Measurements from ENCODE around the gene SARNP.

DNA sequence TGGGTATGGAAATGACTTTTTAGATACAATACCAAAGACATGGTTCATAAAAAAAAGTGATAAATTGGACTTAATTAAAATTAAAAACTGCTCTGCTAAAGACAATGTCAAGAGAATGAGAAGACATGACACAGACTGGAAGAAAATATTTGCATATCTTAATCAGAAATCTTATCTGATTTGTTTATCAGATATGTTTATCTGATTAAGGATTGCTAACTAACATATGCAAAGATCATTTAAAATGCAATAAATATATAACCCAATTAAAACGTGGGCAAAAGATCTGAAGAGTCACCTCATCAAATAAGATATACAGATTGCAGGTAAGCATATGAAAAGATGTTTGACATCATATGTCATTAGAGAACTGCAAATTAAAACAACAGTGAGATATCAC is 35.2 kb upstream of the SARNP start:
- TF ChIP-seq, protein P1, sequence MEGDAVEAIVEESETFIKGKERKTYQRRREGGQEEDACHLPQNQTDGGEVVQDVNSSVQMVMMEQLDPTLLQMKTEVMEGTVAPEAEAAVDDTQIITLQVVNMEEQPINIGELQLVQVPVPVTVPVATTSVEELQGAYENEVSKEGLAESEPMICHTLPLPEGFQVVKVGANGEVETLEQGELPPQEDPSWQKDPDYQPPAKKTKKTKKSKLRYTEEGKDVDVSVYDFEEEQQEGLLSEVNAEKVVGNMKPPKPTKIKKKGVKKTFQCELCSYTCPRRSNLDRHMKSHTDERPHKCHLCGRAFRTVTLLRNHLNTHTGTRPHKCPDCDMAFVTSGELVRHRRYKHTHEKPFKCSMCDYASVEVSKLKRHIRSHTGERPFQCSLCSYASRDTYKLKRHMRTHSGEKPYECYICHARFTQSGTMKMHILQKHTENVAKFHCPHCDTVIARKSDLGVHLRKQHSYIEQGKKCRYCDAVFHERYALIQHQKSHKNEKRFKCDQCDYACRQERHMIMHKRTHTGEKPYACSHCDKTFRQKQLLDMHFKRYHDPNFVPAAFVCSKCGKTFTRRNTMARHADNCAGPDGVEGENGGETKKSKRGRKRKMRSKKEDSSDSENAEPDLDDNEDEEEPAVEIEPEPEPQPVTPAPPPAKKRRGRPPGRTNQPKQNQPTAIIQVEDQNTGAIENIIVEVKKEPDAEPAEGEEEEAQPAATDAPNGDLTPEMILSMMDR (IDR thresholded peaks at IDR 0.05; ENCODE audit: borderline replicate concordance, extremely low read depth, low read length, poor library complexity, severe bottlenecking): no peak
- no peak for TF ChIP-seq EZH2 (IDR thresholded peaks at IDR 0.05; ENCODE audit: borderline replicate concordance, low read depth, low read length, severe bottlenecking)

Data from DND-41 (cell line).